GM12878 (cell line): ENCODE measurements around the gene GOLT1B. TPM values are rescaled to one million over a fixed set of nuclear protein-coding genes. Genes with fewer than 3 reads are reported as not detected.

Source experiments
- ATAC-seq: fragments of 200-7000 bp; cut with Tn5 transposase; 3 replicates; pipeline ENCODE4 v1.9.1; 2020; ENCODE audit warnings: mild to moderate bottlenecking, moderate library complexity
- BruUV-seq: library from RNA; stranded (reverse); fragments of 400-500 nt; replicated peaks from 2 replicates; lab custom pipeline; 2021; lab: Mats Ljungman, UMichigan
- CTCF ChIA-PET: fragments of 300-600 bp; sonication (Branson Sonifier 250); formaldehyde crosslinking; extraction: SDS; loops from one replicate; lab custom pipeline; 2021; ENCODE audit warnings: inconsistent platforms; lab: Yijun Ruan, JAX
- POLR2A ChIA-PET: fragments of 350-600 bp; formaldehyde crosslinking; extraction: SDS; loops from one replicate; lab custom pipeline; 2021; ENCODE audit warnings: inconsistent platforms; lab: Charles Lee
- RAD21 ChIA-PET: fragments of 300-600 bp; sonication (Branson Sonifier 250); formaldehyde crosslinking; loops from one replicate; lab custom pipeline; 2023; ENCODE audit warnings: antibody characterized with exemption; ENCODE audit not compliant: unreplicated experiment; lab: Charles Lee
- SMC1A ChIA-PET: fragments of 300-600 bp; sonication (Branson Sonifier 250); formaldehyde crosslinking; loops from one replicate; lab custom pipeline; 2023; ENCODE audit not compliant: unreplicated experiment, uncharacterized antibody; lab: Charles Lee
- DNase-seq: peaks from one replicate; pipeline ENCODE4 v3.0.0-alpha.2; 2011; ENCODE audit warnings: low read depth, low spot score
- FAIRE-seq: peaks from 3 replicates; lab custom pipeline; 2011; peaks lifted over from hg19 to GRCh38; lab: Jason Lieb, UNC
- H2AFZ ChIP-seq: 2 replicates; pipeline ENCODE4 v1.6.0; 2011; ENCODE audit warnings: low read depth, low read length, control low read depth; ENCODE audit not compliant: control insufficient read depth
- H3K27ac ChIP-seq: 2 replicates; pipeline ENCODE4 v1.5.1; 2011; ENCODE audit warnings: control low read depth; ENCODE audit not compliant: control insufficient read depth, insufficient read depth
- H3K27me3 ChIP-seq, 2 experiments: replicated peaks in 1 of 2; 2 replicates each; pipeline versions ENCODE4 v1.6.0 to v1.6.1; 2011; ENCODE audit warnings: low read length in 1 of 2; ENCODE audit not compliant: control insufficient read depth in 2 of 2, insufficient read depth in 2 of 2
- H3K36me3 ChIP-seq, 2 experiments: 2 replicates each; pipeline ENCODE4 v1.5.1; 2011; ENCODE audit warnings: low read length in 1 of 2; ENCODE audit not compliant: control insufficient read depth in 2 of 2, insufficient read depth in 2 of 2
- H3K4me1 ChIP-seq: 2 replicates; pipeline ENCODE4 v1.6.1; 2011; ENCODE audit warnings: mild to moderate bottlenecking, low read length, moderate library complexity, mixed read lengths; ENCODE audit not compliant: control insufficient read depth, insufficient read depth
- H3K4me2 ChIP-seq: 2 replicates; pipeline ENCODE4 v1.6.0; 2011; ENCODE audit warnings: control low read depth; ENCODE audit not compliant: control insufficient read depth, insufficient read depth
- H3K4me3 ChIP-seq: fragments of 200-600 bp; sonication (generic); 2 replicates; pipeline ENCODE4 v1.5.1; 2016
- H3K79me2 ChIP-seq: 2 replicates; pipeline ENCODE4 v1.6.0; 2011; ENCODE audit warnings: low read length; ENCODE audit not compliant: control insufficient read depth, insufficient read depth
- H3K9ac ChIP-seq: 2 replicates; pipeline ENCODE4 v1.8.0; 2011; ENCODE audit warnings: low read length, control low read depth, mixed read lengths; ENCODE audit not compliant: control insufficient read depth, insufficient read depth
- H3K9me3 ChIP-seq: replicated peaks from 3 replicates; pipeline ENCODE4 v1.5.1; 2011; ENCODE audit warnings: mild to moderate bottlenecking, low read length; ENCODE audit not compliant: control insufficient read depth, insufficient read depth
- H4K20me1 ChIP-seq: 2 replicates; pipeline ENCODE4 v1.6.0; 2011; ENCODE audit not compliant: control insufficient read depth, insufficient read depth
- BACH1 ChIP-seq: fragments of 450-650 bp; IDR thresholded peaks from 2 replicates; pipeline ENCODE4 v1.6.1; 2017; ENCODE audit warnings: mild to moderate bottlenecking, borderline replicate concordance
- KDM1A ChIP-seq: fragments of 200-600 bp; sonication (generic); IDR thresholded peaks from 2 replicates; pipeline ENCODE4 v1.6.1; 2016; ENCODE audit warnings: borderline replicate concordance
- LARP7 ChIP-seq: fragments of 450-650 bp; IDR thresholded peaks from 2 replicates; pipeline ENCODE4 v1.6.1; 2017; ENCODE audit warnings: mild to moderate bottlenecking
- POLR2A ChIP-seq: IDR thresholded peaks from 2 replicates; pipeline ENCODE4 v1.6.1; 2011; ENCODE audit warnings: low read depth, mild to moderate bottlenecking, low read length
- SMAD1 ChIP-seq: fragments of 450-650 bp; IDR thresholded peaks from 2 replicates; pipeline ENCODE4 v1.6.1; 2018; ENCODE audit warnings: mild to moderate bottlenecking, low read depth; ENCODE audit not compliant: partially characterized antibody
- WGBS: methylation state at CpG from one replicate; pipeline ENCODE4 v1.1.6; 2016; ENCODE audit warnings: low lambda C conversion rate; ENCODE audit not compliant: insufficient replicate concordance, insufficient coverage; ENCODE audit errors: missing lambda C conversion rate; 5-methylcytosine and 5-hydroxymethylcytosine counted together
- in situ Hi-C: fragments of 300-500 bp; cut with MboI; formaldehyde crosslinking; loops from 9 replicates; pipeline ENCODE4 v1.14.3; 2018; ENCODE audit warnings: mixed read lengths
- intact Hi-C: fragments of 100-400 bp; cut with micrococcal nuclease; formaldehyde crosslinking; loops from one replicate; pipeline ENCODE4 v1.14.2; 2022; ENCODE audit not compliant: unreplicated experiment
- polyA plus RNA-seq, 11 experiments: library from polyadenylated mRNA; depleted of rRNA in 4 of 11; unstranded in 6 of 11; stranded (reverse) in 5 of 11; fragments of >200 nt; fragmentation: Nextera tagmentation in 4 of 11; fragmentation: Illumina TruSeq in 1 of 11; extraction: Ambion mirVana in 4 of 11; extraction: Trizol in 1 of 11; gene quantifications; 1 replicate in 1 of 11; 2 replicates in 10 of 11; pipeline versions ENCODE4 v1.2.1 to v1.2.3, GENCODE V29; 2011 to 2016; ENCODE audit warnings: inconsistent platforms in 2 of 11, missing spikeins in 2 of 11, low read depth in 1 of 11
- total RNA-seq, 4 experiments: library from RNA; depleted of rRNA in 3 of 4; stranded (reverse); fragments of >200 nt in 3 of 4; fragmentation: Illumina TruSeq in 1 of 4; extraction: Trizol in 1 of 4; gene quantifications; 2 replicates each; pipeline versions ENCODE4 v1.2.1 to v1.2.3, GENCODE V29; 2013 to 2021
- TF ChIP-seq, protein P1 (sequence below): fragments of 450-650 bp; IDR thresholded peaks from 2 replicates; pipeline ENCODE4 v1.6.1; 2017; ENCODE audit warnings: mild to moderate bottlenecking
- TF ChIP-seq, protein P2 (sequence below): IDR thresholded peaks from 2 replicates; pipeline ENCODE4 v1.6.1; 2012; ENCODE audit warnings: improper control_type of control experiment, low read depth, low read length; ENCODE audit not compliant: insufficient replicate concordance

Gene GOLT1B
- total and polyA plus RNA-seq, 10 of the 15 experiments (the other 5 are each of a cell fraction or from before 2014, with no cell fraction given): 18.3 to 77.4 (median 32.9) TPM

DNA sequence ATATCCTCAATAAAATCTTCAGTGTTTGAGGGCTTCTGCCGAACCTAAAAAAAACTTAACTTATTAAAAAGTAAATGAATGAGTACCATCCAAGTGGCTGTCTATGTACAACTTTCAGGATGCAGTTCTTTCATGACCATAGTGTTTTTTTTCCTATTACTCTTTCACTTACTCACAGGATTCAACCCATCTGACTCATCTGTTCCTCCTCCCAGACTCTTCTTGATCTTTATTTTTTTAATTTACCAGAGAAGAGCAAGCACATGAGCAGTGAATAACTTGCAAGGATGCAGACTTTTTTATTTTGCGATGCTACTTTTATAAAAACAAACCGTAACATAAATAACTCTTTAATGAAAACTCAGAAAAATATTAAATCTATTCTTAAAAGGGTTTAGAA is 24.6 kb upstream of the GOLT1B start:
- in situ Hi-C loops (no loop called here), intact Hi-C loops (no loop called here)
- no peak overlapping the region for H3K9ac ChIP-seq
- ChIA-PET RAD21 (no interaction called here), SMC1A (no interaction called here), POLR2A (no interaction called here), CTCF (interaction anchor here (0.6 to 1.0 kb wide), 2 partner anchors 39 to 104 kb away, joined by 3 read pairs; partner anchors contain the start of genes IAPP and PYROXD1)
- no TSS peak for BruUV-seq
- H3K27me3 ChIP-seq: no peaks in the 10 kb centered on the region
- H3K4me2 ChIP-seq: no peak overlapping the region
- no peak for TF ChIP-seq SMAD1
- TF ChIP-seq, protein P1, sequence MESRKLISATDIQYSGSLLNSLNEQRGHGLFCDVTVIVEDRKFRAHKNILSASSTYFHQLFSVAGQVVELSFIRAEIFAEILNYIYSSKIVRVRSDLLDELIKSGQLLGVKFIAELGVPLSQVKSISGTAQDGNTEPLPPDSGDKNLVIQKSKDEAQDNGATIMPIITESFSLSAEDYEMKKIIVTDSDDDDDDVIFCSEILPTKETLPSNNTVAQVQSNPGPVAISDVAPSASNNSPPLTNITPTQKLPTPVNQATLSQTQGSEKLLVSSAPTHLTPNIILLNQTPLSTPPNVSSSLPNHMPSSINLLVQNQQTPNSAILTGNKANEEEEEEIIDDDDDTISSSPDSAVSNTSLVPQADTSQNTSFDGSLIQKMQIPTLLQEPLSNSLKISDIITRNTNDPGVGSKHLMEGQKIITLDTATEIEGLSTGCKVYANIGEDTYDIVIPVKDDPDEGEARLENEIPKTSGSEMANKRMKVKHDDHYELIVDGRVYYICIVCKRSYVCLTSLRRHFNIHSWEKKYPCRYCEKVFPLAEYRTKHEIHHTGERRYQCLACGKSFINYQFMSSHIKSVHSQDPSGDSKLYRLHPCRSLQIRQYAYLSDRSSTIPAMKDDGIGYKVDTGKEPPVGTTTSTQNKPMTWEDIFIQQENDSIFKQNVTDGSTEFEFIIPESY: no peak
- no peak overlapping the region for H2AFZ ChIP-seq
- H3K36me3 ChIP-seq: peaks cover 8 to 25% of the 10 kb centered on the region in 2 experiments
- no peaks in the 10 kb centered on the region for H3K4me1 ChIP-seq
- 96% methylated on average over 3 of the region's 3 CpGs for WGBS
- H3K4me3 ChIP-seq: no peak overlapping the region
- ATAC-seq (no peak), FAIRE-seq (no peak), DNase-seq (no peak)
- no peak overlapping the region for H3K27ac ChIP-seq
- H3K9me3 ChIP-seq: no peaks in the 10 kb centered on the region
- no peaks in the 10 kb centered on the region for H4K20me1 ChIP-seq
- no peaks in the 10 kb centered on the region for H3K79me2 ChIP-seq

DNA sequence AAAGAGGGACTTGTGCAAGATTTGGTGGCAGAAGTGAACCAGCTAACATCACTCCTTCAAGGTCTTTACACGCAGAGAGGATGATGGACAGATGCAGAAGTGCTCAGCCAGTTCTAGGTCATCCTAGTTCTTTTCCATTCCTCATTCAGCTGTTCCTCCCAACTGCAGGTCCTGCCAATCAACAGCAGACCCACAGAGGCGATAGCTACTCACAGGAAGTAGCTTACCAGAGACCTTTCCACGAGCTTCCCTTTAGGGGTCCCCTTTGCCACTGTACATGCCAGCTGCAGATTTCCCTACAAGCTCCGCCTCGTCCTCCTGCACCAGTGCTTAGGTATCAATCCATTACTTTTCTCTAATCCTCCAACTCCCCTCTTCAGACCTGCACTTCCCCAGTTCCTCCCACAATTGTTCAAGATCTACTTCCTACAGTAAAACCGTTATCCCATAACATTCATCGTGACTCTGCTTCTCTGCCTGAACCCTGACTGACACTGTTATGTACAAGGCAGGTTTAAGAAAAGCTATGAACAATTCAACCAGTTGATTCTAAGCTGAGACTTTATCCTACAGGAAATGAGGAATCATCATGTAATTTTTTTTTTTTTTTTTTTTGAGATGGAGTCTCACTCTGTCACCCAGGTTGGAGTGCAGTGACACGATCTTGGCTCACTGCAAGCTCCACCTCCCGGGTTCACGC is 22.7 kb upstream of the GOLT1B start:
- RAD21 ChIA-PET: interaction anchor here (0.6 to 1.3 kb wide), 2 partner anchors 22 to 231 kb away, joined by 3 to 5 read pairs; partner anchors contain the start of genes GOLT1B and RECQL
- Histone ChIP-seq H3K9ac (no peak overlapping the region), H3K9me3 (no peaks in the 10 kb centered on the region), H3K27ac (no peak overlapping the region), H3K4me2 (no peak overlapping the region), H4K20me1 (no peaks in the 10 kb centered on the region), H3K4me3 (no peak overlapping the region), H2AFZ (no peak overlapping the region), H3K4me1 (no peaks in the 10 kb centered on the region), H3K79me2 (no peaks in the 10 kb centered on the region), H3K36me3 (peaks cover 8 to 17% of the 10 kb centered on the region in 2 experiments), H3K27me3 (no peaks in the 10 kb centered on the region)
- SMC1A ChIA-PET: no interaction called here
- in situ Hi-C loops (no loop called here), intact Hi-C loops (no loop called here)
- CTCF ChIA-PET: interaction anchor here (1.3 kb wide), 1 partner anchor 201 kb away, joined by 3 read pairs; no protein-coding TSS in a partner anchor
- DNase-seq: no peak
- ATAC-seq: no peak
- BruUV-seq: no TSS peak
- no peak for FAIRE-seq
- POLR2A ChIA-PET: interaction anchor here (0.7 to 1.0 kb wide), 2 partner anchors 21 to 40 kb away, joined by 3 to 5 read pairs; no protein-coding TSS in a partner anchor
- 86% methylated on average over 7 of the region's 10 CpGs for WGBS
- TF ChIP-seq, protein P2, sequence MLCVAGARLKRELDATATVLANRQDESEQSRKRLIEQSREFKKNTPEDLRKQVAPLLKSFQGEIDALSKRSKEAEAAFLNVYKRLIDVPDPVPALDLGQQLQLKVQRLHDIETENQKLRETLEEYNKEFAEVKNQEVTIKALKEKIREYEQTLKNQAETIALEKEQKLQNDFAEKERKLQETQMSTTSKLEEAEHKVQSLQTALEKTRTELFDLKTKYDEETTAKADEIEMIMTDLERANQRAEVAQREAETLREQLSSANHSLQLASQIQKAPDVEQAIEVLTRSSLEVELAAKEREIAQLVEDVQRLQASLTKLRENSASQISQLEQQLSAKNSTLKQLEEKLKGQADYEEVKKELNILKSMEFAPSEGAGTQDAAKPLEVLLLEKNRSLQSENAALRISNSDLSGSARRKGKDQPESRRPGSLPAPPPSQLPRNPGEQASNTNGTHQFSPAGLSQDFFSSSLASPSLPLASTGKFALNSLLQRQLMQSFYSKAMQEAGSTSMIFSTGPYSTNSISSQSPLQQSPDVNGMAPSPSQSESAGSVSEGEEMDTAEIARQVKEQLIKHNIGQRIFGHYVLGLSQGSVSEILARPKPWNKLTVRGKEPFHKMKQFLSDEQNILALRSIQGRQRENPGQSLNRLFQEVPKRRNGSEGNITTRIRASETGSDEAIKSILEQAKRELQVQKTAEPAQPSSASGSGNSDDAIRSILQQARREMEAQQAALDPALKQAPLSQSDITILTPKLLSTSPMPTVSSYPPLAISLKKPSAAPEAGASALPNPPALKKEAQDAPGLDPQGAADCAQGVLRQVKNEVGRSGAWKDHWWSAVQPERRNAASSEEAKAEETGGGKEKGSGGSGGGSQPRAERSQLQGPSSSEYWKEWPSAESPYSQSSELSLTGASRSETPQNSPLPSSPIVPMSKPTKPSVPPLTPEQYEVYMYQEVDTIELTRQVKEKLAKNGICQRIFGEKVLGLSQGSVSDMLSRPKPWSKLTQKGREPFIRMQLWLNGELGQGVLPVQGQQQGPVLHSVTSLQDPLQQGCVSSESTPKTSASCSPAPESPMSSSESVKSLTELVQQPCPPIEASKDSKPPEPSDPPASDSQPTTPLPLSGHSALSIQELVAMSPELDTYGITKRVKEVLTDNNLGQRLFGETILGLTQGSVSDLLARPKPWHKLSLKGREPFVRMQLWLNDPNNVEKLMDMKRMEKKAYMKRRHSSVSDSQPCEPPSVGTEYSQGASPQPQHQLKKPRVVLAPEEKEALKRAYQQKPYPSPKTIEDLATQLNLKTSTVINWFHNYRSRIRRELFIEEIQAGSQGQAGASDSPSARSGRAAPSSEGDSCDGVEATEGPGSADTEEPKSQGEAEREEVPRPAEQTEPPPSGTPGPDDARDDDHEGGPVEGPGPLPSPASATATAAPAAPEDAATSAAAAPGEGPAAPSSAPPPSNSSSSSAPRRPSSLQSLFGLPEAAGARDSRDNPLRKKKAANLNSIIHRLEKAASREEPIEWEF: no peak
- TF ChIP-seq BACH1 (no peak), LARP7 (no peak), POLR2A (no peak), KDM1A (no peak)
